ENCODE data around the gene CDH4.
"Not testable (repeated sequence)": the region's sequence is repeated elsewhere in the genome, so short reads cannot be mapped to it uniquely, and the experiment has no call there.

Gene CDH4

GRCh38 chr20:61979701-61980635, 727.9 kb downstream of the CDH4 start:
- DNase-seq: no peak

GRCh38 chr20:61980647-61981583, 728.9 kb downstream of the CDH4 start:
- peak in 6 of 51 donors; percentile 2 to 20 (median 13) for DNase-seq

- DNase-seq: not testable (repeated sequence)
Measured at GRCh38 chr20:61981691-61982090, 729.6 kb downstream of the CDH4 start.

- DNase-seq: no peak
Measured at GRCh38 chr20:61982191-61982950, 730.3 kb downstream of the CDH4 start.

GRCh38 chr20:61982951-61983315, 730.9 kb downstream of the CDH4 start:
- no peak for DNase-seq

GRCh38 chr20:61983965-61984364, 731.9 kb downstream of the CDH4 start:
- DNase-seq: no peak

GRCh38 chr20:61984431-61984830, 732.4 kb downstream of the CDH4 start:
- DNase-seq: not testable (repeated sequence)

GRCh38 chr20:61985096-61985495, 733.0 kb downstream of the CDH4 start:
- DNase-seq: no peak

- no peak for DNase-seq
Measured at GRCh38 chr20:61986762-61987321, 734.8 kb downstream of the CDH4 start.

- no peak for DNase-seq
Measured at GRCh38 chr20:61988665-61989064, 736.6 kb downstream of the CDH4 start.

- no peak for DNase-seq
Measured at GRCh38 chr20:61989741-61990140, 737.7 kb downstream of the CDH4 start.
